HepG2 (cell line): Measurements from ENCODE around the gene NNAT. TPM values are rescaled to one million over a fixed set of nuclear protein-coding genes. Genes with fewer than 3 reads are reported as not detected.
A peak's percentile ranks its signal among the peaks of the same experiment; 100 is the strongest.

Experiments used
- ATF1 ChIP-seq: IDR thresholded peaks from 2 replicates; pipeline ENCODE4 v1.6.1; 2016; ENCODE audit warnings: mild to moderate bottlenecking, control low read depth
- ATF2 ChIP-seq: sonication (generic); formaldehyde crosslinking; IDR thresholded peaks from 2 replicates; pipeline ENCODE4 v1.4.0; 2020; ENCODE audit warnings: missing genetic modification reagents
- DZIP1 ChIP-seq: sonication (generic); formaldehyde crosslinking; IDR thresholded peaks from 2 replicates; pipeline ENCODE4 v1.5.0; 2020; ENCODE audit warnings: mild to moderate bottlenecking, missing genetic modification reagents
- KLF15 ChIP-seq: sonication (generic); formaldehyde crosslinking; IDR thresholded peaks from 2 replicates; pipeline ENCODE4 v1.8.1; 2023; ENCODE audit warnings: borderline replicate concordance, mild to moderate bottlenecking, inconsistent platforms, missing genetic modification reagents, mixed read lengths
- MLX ChIP-seq: IDR thresholded peaks from 2 replicates; pipeline ENCODE4 v1.6.1; 2016
- MYPOP ChIP-seq: sonication (generic); formaldehyde crosslinking; IDR thresholded peaks from 2 replicates; pipeline ENCODE4 v1.8.1; 2023; ENCODE audit warnings: mild to moderate bottlenecking, moderate library complexity, missing genetic modification reagents
- NCOR1 ChIP-seq: fragments of 200-600 bp; sonication (generic); IDR thresholded peaks from 2 replicates; pipeline ENCODE4 v1.7.0; 2017; ENCODE audit warnings: antibody characterized with exemption, low read length, borderline replicate concordance
- NR2F1 ChIP-seq, 2 experiments: fragments of 450-650 bp in 1 of 2; formaldehyde crosslinking in 1 of 2; IDR thresholded peaks; 2 replicates each; pipeline versions ENCODE4 v1.5.0 to v1.6.1; 2016 to 2020; ENCODE audit warnings: mild to moderate bottlenecking in 1 of 2, missing compliant biosample characterization in 1 of 2, missing genetic modification reagents in 1 of 2, moderate library complexity in 1 of 2
- POGK ChIP-seq: sonication (generic); formaldehyde crosslinking; conservative IDR thresholded peaks from 2 replicates; pipeline ENCODE4 v1.8.0; 2022; ENCODE audit warnings: mild to moderate bottlenecking, moderate library complexity, missing genetic modification reagents
- REXO4 ChIP-seq: sonication (generic); formaldehyde crosslinking; IDR thresholded peaks from 2 replicates; pipeline ENCODE4 v1.8.0; 2022; ENCODE audit warnings: missing genetic modification reagents, mild to moderate bottlenecking, borderline replicate concordance
- SCMH1 ChIP-seq: sonication (generic); formaldehyde crosslinking; IDR thresholded peaks from 2 replicates; pipeline ENCODE4 v1.9.0; 2021; ENCODE audit warnings: missing genetic modification reagents, mild to moderate bottlenecking, borderline replicate concordance
- XBP1 ChIP-seq: sonication (generic); formaldehyde crosslinking; IDR thresholded peaks from 2 replicates; pipeline ENCODE4 v1.5.0; 2020; ENCODE audit warnings: missing genetic modification reagents
- ZNF276 ChIP-seq: sonication (generic); formaldehyde crosslinking; IDR thresholded peaks from 2 replicates; pipeline ENCODE4 v1.4.0; 2020; ENCODE audit warnings: mild to moderate bottlenecking, low read depth, missing genetic modification reagents
- ZNF431 ChIP-seq: sonication (generic); formaldehyde crosslinking; IDR thresholded peaks from 2 replicates; pipeline ENCODE4 v1.9.0; 2022; ENCODE audit warnings: missing genetic modification reagents, low read depth, mild to moderate bottlenecking, borderline replicate concordance
- ZNF737 ChIP-seq: sonication (generic); formaldehyde crosslinking; IDR thresholded peaks from 2 replicates; pipeline ENCODE4 v1.5.0; 2020; ENCODE audit warnings: missing genetic modification reagents, mild to moderate bottlenecking, borderline replicate concordance
- ZNF749 ChIP-seq: sonication (generic); formaldehyde crosslinking; IDR thresholded peaks from 2 replicates; pipeline ENCODE4 v1.8.0; 2022; ENCODE audit warnings: mild to moderate bottlenecking, missing genetic modification reagents, moderate library complexity, borderline replicate concordance
- ZSCAN9 ChIP-seq: IDR thresholded peaks from 2 replicates; pipeline ENCODE4 v1.6.1; 2016; ENCODE audit warnings: borderline replicate concordance
- polyA plus RNA-seq, 8 experiments: library from polyadenylated mRNA; depleted of rRNA in 3 of 8; stranded (reverse) in 7 of 8; unstranded in 1 of 8; fragments of >200 nt; fragmentation: Illumina TruSeq in 4 of 8; extraction: Trizol in 4 of 8; gene quantifications; 2 replicates each; pipeline versions ENCODE4 v1.2.1 to v1.2.3, GENCODE V29; 2011 to 2016; ENCODE audit warnings: low read depth in 4 of 8, missing spikeins in 1 of 8, mixed read lengths in 1 of 8; ENCODE audit not compliant: insufficient read depth in 1 of 8
- total RNA-seq, 5 experiments: library from RNA; depleted of rRNA; stranded (reverse); fragments of >200 nt; fragmentation: Illumina TruSeq; extraction: Trizol; gene quantifications; 2 replicates each; pipeline ENCODE4 v1.2.3, GENCODE V29; 2016; ENCODE audit warnings: low read depth in 1 of 5

The NNAT gene
- total and polyA plus RNA-seq, 2 of the 13 experiments (the other 11 are each of a cell fraction or from before 2014, with no cell fraction given): not detected

GRCh38 chr20:37528446-37529213 is 7.6 kb downstream of the NNAT start (continued):
- TF ChIP-seq ZSCAN9 (CRISPR knock-in tag): no peak
- TF ChIP-seq ZNF749: 0 out of 2 replicates have a peak, but pooled peaks have one; percentile 49
- TF ChIP-seq ZNF737 (CRISPR knock-in tag): 0 out of 2 replicates have a peak, but pooled peaks have one; percentile 65
- TF ChIP-seq ATF2: no peak
- TF ChIP-seq ATF1 (CRISPR knock-in tag): 0 out of 2 replicates have a peak, but pooled peaks have one; percentile 5
- TF ChIP-seq ZNF276 (CRISPR knock-in tag): no peak
- TF ChIP-seq KLF15 (CRISPR knock-in tag): no peak
- TF ChIP-seq ZNF431: peak; percentile 60; the same call in 1 of the 2 replicates
- no peak for TF ChIP-seq XBP1 (CRISPR knock-in tag)
- no peak for TF ChIP-seq SCMH1 (CRISPR knock-in tag)
- peak in 1 of 2 experiments; percentile 3; a peak in 1 of 4 replicates for TF ChIP-seq NR2F1 (CRISPR knock-in tag; IDR thresholded peaks at IDR 0.05)
- no peak for TF ChIP-seq MYPOP (CRISPR knock-in tag)
- TF ChIP-seq NCOR1: peak; percentile 70; the same call in 1 of the 2 replicates
- no peak for TF ChIP-seq MLX (CRISPR knock-in tag)
- peak; percentile 92 for TF ChIP-seq POGK (CRISPR knock-in tag)
- TF ChIP-seq DZIP1 (CRISPR knock-in tag): no peak
- peak; percentile 79; the same call in 1 of the 2 replicates for TF ChIP-seq REXO4 (CRISPR knock-in tag)
